Adipocyte (in vitro differentiated cells): Measurements from ENCODE around the gene LNX2.

Experiments used
- DNase-seq: peaks from one replicate; pipeline ENCODE4 v3.0.0-alpha.2; 2015; ENCODE audit warnings: low read depth
- H3K27me3 ChIP-seq: replicated peaks from 2 replicates; pipeline ENCODE4 v1.7.0; 2013; ENCODE audit warnings: mild to moderate bottlenecking, low read length, moderate library complexity; ENCODE audit not compliant: control insufficient read depth, insufficient read depth
- H3K36me3 ChIP-seq: 2 replicates; pipeline ENCODE4 v1.7.0; 2013; ENCODE audit warnings: low read length, mild to moderate bottlenecking, moderate library complexity; ENCODE audit not compliant: control insufficient read depth, insufficient read depth, severe bottlenecking
- H3K4me1 ChIP-seq: 2 replicates; pipeline ENCODE4 v1.7.0; 2013; ENCODE audit warnings: mild to moderate bottlenecking, low read length, moderate library complexity; ENCODE audit not compliant: control insufficient read depth, insufficient read depth
- H3K4me3 ChIP-seq: 2 replicates; pipeline ENCODE4 v1.7.0; 2013; ENCODE audit warnings: mild to moderate bottlenecking, low read length, moderate library complexity
- H3K9ac ChIP-seq: 2 replicates; pipeline ENCODE4 v1.7.0; 2013; ENCODE audit warnings: mild to moderate bottlenecking, low read length, moderate library complexity
- H3K9me3 ChIP-seq: 2 replicates; pipeline ENCODE4 v1.7.0; 2013; ENCODE audit warnings: mild to moderate bottlenecking, low read length, moderate library complexity; ENCODE audit not compliant: control insufficient read depth

LNX2 gene

GRCh38 chr13:27524981-27525975, 95.1 kb downstream of the LNX2 start:
- no peaks in the 10 kb centered on the region for H3K36me3 ChIP-seq
- no peak overlapping the region for H3K4me3 ChIP-seq
- peaks cover 22% of the 10 kb centered on the region for H3K27me3 ChIP-seq
- DNase-seq: no peak
- H3K9ac ChIP-seq: no peak overlapping the region
- no peaks in the 10 kb centered on the region for H3K4me1 ChIP-seq
- H3K9me3 ChIP-seq: peaks cover 5% of the 10 kb centered on the region

GRCh38 chr13:27523346-27524073, 96.8 kb downstream of the LNX2 start:
- Histone ChIP-seq H3K9me3 (peaks cover 5% of the 10 kb centered on the region), H3K4me1 (no peaks in the 10 kb centered on the region), H3K36me3 (no peaks in the 10 kb centered on the region), H3K4me3 (no peak overlapping the region), H3K9ac (no peak overlapping the region), H3K27me3 (peaks cover 27% of the 10 kb centered on the region)
- no peak for DNase-seq

GRCh38 chr13:27522847-27523246, 97.5 kb downstream of the LNX2 start:
- no peak for DNase-seq
- Histone ChIP-seq H3K4me3 (no peak overlapping the region), H3K36me3 (no peaks in the 10 kb centered on the region), H3K9me3 (no peaks in the 10 kb centered on the region), H3K27me3 (peaks cover 24% of the 10 kb centered on the region), H3K9ac (no peak overlapping the region), H3K4me1 (no peaks in the 10 kb centered on the region)

GRCh38 chr13:27516103-27516502, 104.2 kb downstream of the LNX2 start:
- H3K4me1 ChIP-seq: no peaks in the 10 kb centered on the region
- H3K27me3 ChIP-seq: peaks cover 7% of the 10 kb centered on the region
- no peak for DNase-seq
- H3K4me3 ChIP-seq: no peak overlapping the region
- H3K9me3 ChIP-seq: no peaks in the 10 kb centered on the region
- no peak overlapping the region for H3K9ac ChIP-seq
- no peaks in the 10 kb centered on the region for H3K36me3 ChIP-seq

- DNase-seq: no peak
- Histone ChIP-seq H3K36me3 (no peaks in the 10 kb centered on the region), H3K9me3 (no peaks in the 10 kb centered on the region)
Observed at GRCh38 chr13:27510082-27510481, 110.2 kb downstream of the LNX2 start.

GRCh38 chr13:27508802-27509201, 111.5 kb downstream of the LNX2 start:
- no peaks in the 10 kb centered on the region for H3K36me3 ChIP-seq
- H3K9ac ChIP-seq: no peak overlapping the region
- peaks cover 20% of the 10 kb centered on the region for H3K27me3 ChIP-seq
- H3K9me3 ChIP-seq: no peaks in the 10 kb centered on the region
- no peak overlapping the region for H3K4me3 ChIP-seq
- DNase-seq: no peak
- H3K4me1 ChIP-seq: no peaks in the 10 kb centered on the region

More at GRCh38 chr13:27510082-27510481, 110.2 kb downstream of the LNX2 start:
- no peaks in the 10 kb centered on the region for H3K4me1 ChIP-seq
- no peak overlapping the region for H3K4me3 ChIP-seq
- H3K27me3 ChIP-seq: peaks cover 18% of the 10 kb centered on the region
- no peak overlapping the region for H3K9ac ChIP-seq

- no peaks in the 10 kb centered on the region for H3K9me3 ChIP-seq
- H3K4me1 ChIP-seq: no peaks in the 10 kb centered on the region
- peaks cover 33% of the 10 kb centered on the region for H3K27me3 ChIP-seq
- H3K4me3 ChIP-seq: no peak overlapping the region
- no peak overlapping the region for H3K9ac ChIP-seq
- no peak for DNase-seq
- H3K36me3 ChIP-seq: no peaks in the 10 kb centered on the region
Observed at GRCh38 chr13:27505792-27506191, 114.5 kb downstream of the LNX2 start.

GRCh38 chr13:27504868-27505194, 115.5 kb downstream of the LNX2 start:
- Histone ChIP-seq H3K4me3 (no peak overlapping the region), H3K4me1 (no peaks in the 10 kb centered on the region)
- DNase-seq: no peak

GRCh38 chr13:27504128-27504867, 116.0 kb downstream of the LNX2 start:
- no peak for DNase-seq
- Histone ChIP-seq H3K4me1 (no peaks in the 10 kb centered on the region), H3K27me3 (peaks cover 38% of the 10 kb centered on the region), H3K36me3 (no peaks in the 10 kb centered on the region), H3K9ac (no peak overlapping the region), H3K4me3 (no peak overlapping the region), H3K9me3 (no peaks in the 10 kb centered on the region)

More at GRCh38 chr13:27504868-27505194, 115.5 kb downstream of the LNX2 start:
- Histone ChIP-seq H3K9ac (no peak overlapping the region), H3K36me3 (no peaks in the 10 kb centered on the region), H3K9me3 (no peaks in the 10 kb centered on the region), H3K27me3 (peaks cover 33% of the 10 kb centered on the region)

- H3K27me3 ChIP-seq: peaks cover 33% of the 10 kb centered on the region
- H3K4me3 ChIP-seq: no peak overlapping the region
- no peak for DNase-seq
- H3K36me3 ChIP-seq: no peaks in the 10 kb centered on the region
- no peaks in the 10 kb centered on the region for H3K4me1 ChIP-seq
- H3K9ac ChIP-seq: no peak overlapping the region
- H3K9me3 ChIP-seq: no peaks in the 10 kb centered on the region
Observed at GRCh38 chr13:27500806-27501534, 119.4 kb downstream of the LNX2 start.
